ENCODE results near the gene NTSR1. TPM values are rescaled to one million over a fixed set of nuclear protein-coding genes. Genes with fewer than 3 reads are reported as not detected.

NTSR1 gene
- polyA plus RNA-seq, 10 donors = 0.07 to 0.25 (median 0.11) TPM

GRCh38 chr20:62738025-62738881 lies 29.6 kb downstream of the NTSR1 start:
- peak in 1 of 3 donors; percentile 39 for DNase-seq

GRCh38 chr20:62739067-62739466 lies 30.4 kb downstream of the NTSR1 start:
- no peak for DNase-seq

- peak in 1 of 3 donors; percentile 73 for DNase-seq
Measured at GRCh38 chr20:62739581-62740285, 31.1 kb downstream of the NTSR1 start.

GRCh38 chr20:62740286-62741141 lies 31.9 kb downstream of the NTSR1 start:
- DNase-seq = peak in 2 of 3 donors; percentile 48 to 74

GRCh38 chr20:62741191-62741691 lies 32.6 kb downstream of the NTSR1 start:
- no peak for DNase-seq

- no peak for DNase-seq
Measured at GRCh38 chr20:62741701-62742491, 33.3 kb downstream of the NTSR1 start.

GRCh38 chr20:62742550-62742949 lies 33.9 kb downstream of the NTSR1 start:
- no peak for DNase-seq

- no peak for DNase-seq
Measured at GRCh38 chr20:62742979-62743776, 34.5 kb downstream of the NTSR1 start.

GRCh38 chr20:62743777-62744317 lies 35.2 kb downstream of the NTSR1 start:
- DNase-seq = no peak

GRCh38 chr20:62744741-62745191 lies 36.1 kb downstream of the NTSR1 start:
- DNase-seq = no peak

- DNase-seq = peak in 1 of 3 donors; percentile 56
Measured at GRCh38 chr20:62745279-62745951, 36.8 kb downstream of the NTSR1 start.

GRCh38 chr20:62745952-62746288 lies 37.3 kb downstream of the NTSR1 start:
- no peak for DNase-seq

- DNase-seq = no peak
Measured at GRCh38 chr20:62748311-62748710, 39.7 kb downstream of the NTSR1 start.

- no peak for DNase-seq
Measured at GRCh38 chr20:62749851-62750445, 41.3 kb downstream of the NTSR1 start.

GRCh38 chr20:62751551-62752150 lies 43.0 kb downstream of the NTSR1 start:
- DNase-seq = no peak

- DNase-seq = no peak
Measured at GRCh38 chr20:62752181-62752670, 43.6 kb downstream of the NTSR1 start.

GRCh38 chr20:62752671-62753501 lies 44.2 kb downstream of the NTSR1 start:
- DNase-seq = no peak

All from muscle of back (tissue), 11 donors.